GM23338 (cell line): ENCODE measurements around the gene SLC22A14.

ENCODE experiments used
- CTCF ChIP-seq, 2 experiments: fragments of 200-600 bp in 1 of 2; sonication (generic) in 1 of 2; conservative IDR thresholded peaks; 2 replicates each; pipeline versions ENCODE4 v1.5.1 to v1.6.1; 2016 to 2017; ENCODE audit warnings: antibody characterized with exemption in 2 of 2, low read depth in 2 of 2, mild to moderate bottlenecking in 2 of 2, moderate library complexity in 1 of 2
- EZH2 ChIP-seq: fragments of 200-600 bp; sonication (generic); IDR thresholded peaks from one replicate; pipeline ENCODE4 v1.8.0; 2017; ENCODE audit warnings: antibody characterized with exemption, mild to moderate bottlenecking, low read depth; ENCODE audit not compliant: unreplicated experiment
- ZNF331 ChIP-seq: fragments of 250-450 bp; sonication (Bioruptor Pico); IDR thresholded peaks from 2 replicates; pipeline ENCODE4 v1.5.0; 2020; ENCODE audit warnings: low read depth, mild to moderate bottlenecking, moderate library complexity

- TF ChIP-seq ZNF331 (CRISPR knock-in tag), result no peak
- TF ChIP-seq EZH2, result no peak
- TF ChIP-seq CTCF (conservative IDR thresholded peaks at IDR 0.05; ENCODE audit: low read depth in 2 of 2), result no peak
Observed at GRCh38 chr3:38235466-38235865, 46.6 kb upstream of the SLC22A14 start.
